ENCODE results near the gene ZC3H18.
A peak's percentile ranks its signal among the peaks of the same experiment; 100 is the strongest.
"Not testable (repeated sequence)": the region's sequence is repeated elsewhere in the genome, so short reads cannot be mapped to it uniquely, and the experiment has no call there.

The ZC3H18 gene

DNA sequence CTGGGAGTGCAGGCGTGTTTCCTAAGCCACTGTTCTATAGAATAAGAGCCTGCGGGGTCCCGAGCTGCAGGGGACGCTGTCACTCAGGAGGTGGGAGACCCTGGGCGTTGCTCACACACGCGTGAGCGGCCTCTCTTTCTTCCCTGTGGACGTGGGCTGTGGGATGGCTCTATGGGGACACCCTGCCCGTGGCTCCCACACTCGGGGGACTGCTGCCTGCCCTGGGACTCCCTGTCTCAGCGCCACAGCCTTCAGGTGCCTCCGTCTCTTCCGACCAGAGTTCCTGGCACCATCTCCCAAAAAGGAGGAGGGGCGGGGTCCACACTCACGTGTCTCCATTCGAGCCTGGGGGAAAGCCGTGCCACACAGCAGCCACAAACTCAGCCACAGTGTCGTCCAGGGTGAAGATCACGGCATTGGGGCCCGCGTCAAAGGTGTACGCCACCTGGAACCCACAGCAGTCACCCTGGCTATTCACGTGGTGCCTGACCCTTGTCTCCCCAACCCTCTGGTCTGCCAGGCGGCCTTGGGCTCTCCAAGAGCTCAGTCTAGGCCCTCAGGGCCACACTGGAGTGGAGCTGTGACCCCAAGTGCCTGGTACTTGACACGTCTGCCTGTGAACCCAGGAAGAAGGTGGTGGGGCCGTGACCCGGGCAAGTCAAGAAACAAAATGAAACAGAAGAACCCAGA is 84.3 kb downstream of the ZC3H18 start:
- DNase-seq (ENCODE audit: low read depth), result no peak

GRCh38 chr16:88655053-88655732 is 85.0 kb downstream of the ZC3H18 start:
- no peak for DNase-seq (ENCODE audit: low read depth)

DNA sequence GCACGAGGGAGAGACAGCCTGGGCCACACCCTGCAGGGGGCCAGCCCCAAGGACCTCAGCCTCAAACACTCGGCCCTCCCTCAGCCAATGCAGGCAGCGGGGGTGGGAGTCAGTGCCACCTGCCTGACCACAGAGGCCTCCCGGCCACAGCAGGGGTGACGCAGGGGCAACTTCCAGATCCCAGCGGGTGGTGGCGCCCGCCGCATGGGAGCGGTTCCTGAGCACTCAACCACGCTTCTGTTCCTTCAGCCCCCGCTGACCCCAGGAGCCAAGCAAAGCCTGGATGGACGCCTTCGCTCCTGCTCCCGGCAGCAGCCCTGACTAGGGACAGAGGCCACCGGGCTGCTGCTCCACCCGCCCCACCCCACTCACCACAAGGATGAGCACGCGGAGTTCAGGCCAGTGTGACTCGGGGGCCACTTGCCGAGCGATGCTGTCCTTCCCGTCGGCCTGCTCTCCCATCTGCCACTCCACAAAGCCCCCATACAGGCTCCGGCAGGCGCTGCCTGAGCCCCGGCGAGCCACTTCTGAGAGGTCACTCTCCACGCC is 85.6 kb downstream of the ZC3H18 start:
- DNase-seq (ENCODE audit: low read depth), result no peak

- no peak for DNase-seq (ENCODE audit: low read depth)
These were observed 86.2 kb downstream of the ZC3H18 start for GRCh38 chr16:88656291-88656980.

- DNase-seq (ENCODE audit: low read depth), result no peak
These were observed 87.2 kb downstream of the ZC3H18 start for GRCh38 chr16:88657371-88657770.

GRCh38 chr16:88658714-88659113 is 88.5 kb downstream of the ZC3H18 start:
- DNase-seq (ENCODE audit: low read depth), result no peak

DNA sequence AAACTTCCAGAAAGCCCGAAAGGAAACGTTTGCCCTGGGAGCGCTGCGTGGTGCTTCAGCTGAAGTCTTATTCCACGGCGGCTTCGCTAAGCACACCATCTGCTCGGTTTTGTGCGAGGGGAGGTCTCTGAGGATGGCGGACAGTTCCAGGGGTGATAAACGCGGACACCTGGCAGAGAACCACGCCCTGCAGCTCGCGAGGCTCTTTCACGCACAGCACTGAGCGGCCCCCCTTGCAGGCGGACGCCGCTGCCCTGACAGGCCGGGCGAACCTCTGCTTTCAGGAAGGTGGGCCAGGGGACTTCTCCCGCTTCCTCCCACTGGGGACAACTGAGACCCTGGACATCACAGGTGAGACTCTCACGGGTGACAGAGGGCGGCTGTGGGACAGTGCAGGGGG is 89.0 kb downstream of the ZC3H18 start:
- no peak for DNase-seq (ENCODE audit: low read depth)

- no peak for DNase-seq (ENCODE audit: low read depth)
These were observed 91.3 kb downstream of the ZC3H18 start for GRCh38 chr16:88661468-88661867.

DNA sequence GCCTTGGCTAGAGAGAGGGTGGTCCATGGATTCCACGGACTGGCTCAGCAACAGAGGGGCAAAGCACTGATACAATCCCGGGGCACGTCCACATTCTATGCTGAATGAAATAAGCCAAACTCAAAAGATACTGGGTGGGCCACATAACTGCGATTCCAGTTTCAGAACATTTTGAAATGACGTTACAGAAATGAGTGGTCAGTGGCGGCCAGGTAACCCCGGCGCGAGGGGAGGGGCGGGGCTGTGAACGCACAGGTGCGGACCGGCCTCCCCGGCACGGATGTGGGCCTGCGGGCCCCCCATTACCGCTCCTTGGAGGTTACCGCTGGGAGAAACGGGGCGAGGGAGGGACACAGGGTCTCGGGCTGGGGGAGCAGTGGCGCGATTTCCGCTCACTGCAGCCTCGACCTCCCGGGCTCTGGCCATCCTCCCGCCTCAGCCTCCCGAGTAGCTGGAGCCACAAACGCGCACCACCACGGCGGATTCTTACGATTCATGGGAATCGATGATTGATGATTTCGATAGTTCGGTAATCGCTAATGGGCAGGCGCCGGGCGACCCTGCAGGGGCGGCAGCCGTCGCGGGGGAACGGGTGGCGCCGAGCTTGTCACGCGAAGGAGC is 92.1 kb downstream of the ZC3H18 start:
- DNase-seq (ENCODE audit: low read depth), result no peak

DNA sequence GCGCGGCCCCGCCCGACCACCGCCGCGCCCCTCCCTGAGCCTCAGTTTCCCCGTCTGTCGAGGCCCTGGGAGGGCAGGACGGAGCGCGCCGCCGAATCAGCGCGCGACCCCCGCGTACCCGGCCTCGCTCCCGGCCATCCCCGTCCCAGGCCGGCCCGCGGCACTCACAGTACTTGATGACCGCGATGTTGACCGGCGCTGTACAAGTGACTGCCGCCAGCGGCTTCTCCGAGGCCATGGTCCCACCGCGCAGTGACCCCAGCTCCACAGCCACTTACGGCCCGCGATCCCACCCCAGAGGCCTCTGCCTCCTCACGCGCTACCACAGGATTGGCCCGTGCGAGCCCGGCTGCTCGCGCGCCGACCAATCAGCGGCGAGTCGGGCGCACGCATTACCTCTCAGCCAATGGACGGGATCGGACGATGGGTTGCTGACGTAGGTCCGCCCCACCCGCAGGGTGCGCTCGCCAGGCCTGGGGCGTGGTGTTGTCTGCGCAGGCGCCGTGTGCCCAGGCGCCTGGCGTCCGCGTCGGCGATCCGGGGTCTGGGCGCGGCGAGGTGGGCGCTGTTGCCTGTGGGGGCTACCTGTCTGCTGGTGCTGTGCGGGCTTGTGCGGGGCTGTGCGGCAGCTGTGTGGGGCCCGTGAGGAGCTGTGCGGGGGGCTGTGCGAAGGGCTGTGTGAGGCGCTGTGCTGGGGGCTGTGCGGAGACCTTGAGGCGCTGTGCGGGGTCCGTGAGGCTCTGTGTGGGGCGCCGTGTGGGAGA is 92.8 kb downstream of the ZC3H18 start, which contains the start of gene MVD:
Gene MVD (minus strand): TSS at position 249 of the 764 bp plus-strand sequence. CDS start 11 bp downstream, at position 238.
- peak; percentile 98 for DNase-seq (ENCODE audit: low read depth)

GRCh38 chr16:88665148-88665547 is 94.9 kb downstream of the ZC3H18 start:
- DNase-seq (ENCODE audit: low read depth), result no peak

- DNase-seq (ENCODE audit: low read depth), result no peak
These were observed 95.4 kb downstream of the ZC3H18 start for GRCh38 chr16:88665570-88665969.

DNA sequence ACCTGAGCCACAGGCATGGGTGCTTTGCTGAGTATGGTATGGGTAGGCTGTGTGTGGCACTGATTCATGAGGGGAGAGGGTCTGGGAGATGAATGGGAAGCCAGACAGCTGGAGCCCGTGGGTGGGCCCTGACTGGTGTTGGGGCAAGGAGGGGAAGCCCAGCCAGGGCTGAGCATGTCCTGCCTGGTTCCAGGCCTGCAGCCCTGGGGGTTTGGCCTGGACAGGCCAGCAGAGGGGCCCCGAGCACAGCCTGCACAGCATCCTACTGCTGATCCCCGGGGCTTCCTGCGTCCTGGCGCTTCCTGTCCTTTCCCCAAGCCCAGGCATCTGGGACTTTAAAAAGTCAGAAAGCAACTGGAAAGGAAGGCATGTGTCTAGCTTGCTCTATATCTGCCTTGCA is 97.3 kb downstream of the ZC3H18 start:
- DNase-seq (ENCODE audit: low read depth), result no peak

DNA sequence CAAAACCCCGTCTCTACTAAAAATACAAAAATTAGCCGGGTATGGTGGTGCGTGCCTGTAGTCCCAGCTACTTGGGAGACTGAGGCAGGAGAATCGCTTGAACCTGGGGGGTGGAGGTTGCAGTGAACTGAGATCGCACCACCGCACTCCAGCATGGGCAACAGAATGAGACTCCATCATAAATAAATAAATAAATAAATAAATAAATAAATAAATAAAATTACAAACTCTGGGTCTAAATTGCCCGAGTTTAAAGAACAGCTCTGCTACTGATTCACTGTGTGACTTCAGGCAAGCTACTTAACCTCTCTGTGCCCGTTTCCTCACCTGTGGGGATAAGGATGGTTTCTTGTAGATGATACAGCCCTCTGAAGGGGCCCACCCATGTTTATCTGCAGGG is 99.3 kb downstream of the ZC3H18 start:
- not testable (repeated sequence) for DNase-seq (ENCODE audit: low read depth)

- no peak for DNase-seq (ENCODE audit: low read depth)
These were observed 99.8 kb downstream of the ZC3H18 start for GRCh38 chr16:88669980-88670379.

GRCh38 chr16:88671806-88672205 is 101.6 kb downstream of the ZC3H18 start:
- no peak for DNase-seq (ENCODE audit: low read depth)

GRCh38 chr16:88672776-88673175 is 102.6 kb downstream of the ZC3H18 start:
- no peak for DNase-seq (ENCODE audit: low read depth)

- no peak for DNase-seq (ENCODE audit: low read depth)
These were observed 103.6 kb downstream of the ZC3H18 start for GRCh38 chr16:88673716-88674379.

DNA sequence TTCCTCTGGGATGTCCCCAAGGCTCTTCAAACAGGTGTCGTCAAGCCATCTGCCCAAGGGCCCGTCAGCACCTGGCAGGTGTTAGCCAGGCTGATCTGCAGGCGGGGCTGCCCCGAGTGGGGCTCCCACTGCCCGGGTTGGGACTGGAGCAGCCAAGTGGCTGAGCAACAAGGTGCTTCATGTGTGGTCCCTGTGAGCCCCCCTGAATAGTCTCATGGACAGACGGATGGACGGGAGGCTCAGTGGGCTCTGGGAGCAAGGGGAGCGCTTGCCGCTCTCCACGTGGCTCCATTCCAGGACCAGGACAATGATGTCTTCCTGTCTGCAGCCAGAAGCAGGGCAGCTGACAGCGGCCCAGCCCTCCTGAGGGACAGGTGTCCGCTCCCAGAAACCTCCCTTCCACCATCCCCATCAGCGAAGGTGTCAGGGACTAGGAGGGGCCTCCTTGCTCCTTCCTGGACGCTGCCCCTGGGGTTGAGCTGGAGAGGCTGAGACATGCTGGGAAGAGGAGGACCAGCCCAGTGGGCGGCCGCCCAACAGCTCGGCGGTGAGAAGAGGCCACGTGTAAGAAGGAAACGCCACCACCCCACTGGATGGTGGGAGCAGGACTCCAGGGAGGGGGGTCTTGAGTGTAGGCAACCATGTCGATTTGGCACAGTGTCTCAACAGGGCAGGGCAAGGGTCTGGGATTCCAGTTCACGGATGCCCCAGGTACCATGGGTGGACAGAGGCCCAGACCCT is 106.5 kb downstream of the ZC3H18 start:
- no peak for DNase-seq (ENCODE audit: low read depth)

- no peak for DNase-seq (ENCODE audit: low read depth)
These were observed 107.5 kb downstream of the ZC3H18 start for GRCh38 chr16:88677721-88678120.

All from CMK (cell line).